Measurements from ENCODE around the gene EVC.

DNA sequence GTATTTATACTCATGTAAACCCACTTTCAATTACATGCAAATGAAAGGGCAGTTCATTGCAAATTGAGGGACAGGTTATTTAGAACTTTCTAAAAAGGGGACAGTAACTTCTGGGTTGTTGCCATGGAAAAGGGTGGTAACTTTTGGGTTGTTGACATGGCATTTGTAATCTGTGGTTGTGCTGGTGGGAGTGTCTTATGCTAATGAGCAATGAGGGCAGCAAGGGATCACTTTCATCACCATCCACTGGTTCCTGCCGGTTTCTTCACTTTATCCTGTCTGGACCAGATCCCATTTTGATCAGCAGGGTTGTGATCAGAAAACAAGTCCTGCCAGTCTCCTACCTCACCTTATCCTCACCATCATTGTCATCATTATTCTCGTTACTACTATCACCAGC, 32.0 kb downstream of the EVC start:
- TF ChIP-seq EZH2 (IDR thresholded peaks at IDR 0.05; ENCODE audit: borderline replicate concordance), result no peak
- TF ChIP-seq, protein P1, sequence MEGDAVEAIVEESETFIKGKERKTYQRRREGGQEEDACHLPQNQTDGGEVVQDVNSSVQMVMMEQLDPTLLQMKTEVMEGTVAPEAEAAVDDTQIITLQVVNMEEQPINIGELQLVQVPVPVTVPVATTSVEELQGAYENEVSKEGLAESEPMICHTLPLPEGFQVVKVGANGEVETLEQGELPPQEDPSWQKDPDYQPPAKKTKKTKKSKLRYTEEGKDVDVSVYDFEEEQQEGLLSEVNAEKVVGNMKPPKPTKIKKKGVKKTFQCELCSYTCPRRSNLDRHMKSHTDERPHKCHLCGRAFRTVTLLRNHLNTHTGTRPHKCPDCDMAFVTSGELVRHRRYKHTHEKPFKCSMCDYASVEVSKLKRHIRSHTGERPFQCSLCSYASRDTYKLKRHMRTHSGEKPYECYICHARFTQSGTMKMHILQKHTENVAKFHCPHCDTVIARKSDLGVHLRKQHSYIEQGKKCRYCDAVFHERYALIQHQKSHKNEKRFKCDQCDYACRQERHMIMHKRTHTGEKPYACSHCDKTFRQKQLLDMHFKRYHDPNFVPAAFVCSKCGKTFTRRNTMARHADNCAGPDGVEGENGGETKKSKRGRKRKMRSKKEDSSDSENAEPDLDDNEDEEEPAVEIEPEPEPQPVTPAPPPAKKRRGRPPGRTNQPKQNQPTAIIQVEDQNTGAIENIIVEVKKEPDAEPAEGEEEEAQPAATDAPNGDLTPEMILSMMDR (IDR thresholded peaks at IDR 0.05; ENCODE audit: poor library complexity), result no peak
